Caki2 (cell line): ENCODE measurements around the gene KLF16. TPM values are rescaled to one million over a fixed set of nuclear protein-coding genes. Genes with fewer than 3 reads are reported as not detected.
"Not testable (repeated sequence)": the region's sequence is repeated elsewhere in the genome, so short reads cannot be mapped to it uniquely, and the experiment has no call there.

ENCODE experiments used
- DNase-seq: peaks from one replicate; pipeline ENCODE4 v3.0.0-alpha.2; 2015; ENCODE audit warnings: low read depth
- in situ Hi-C: cut with HindIII; loops from 2 replicates; pipeline ENCODE4 v1.10.0; 2016; ENCODE audit warnings: low sequenced_read_pairs, low pct_unique_long_range_greater_than_20kb, mixed read lengths
- total RNA-seq: library from RNA; depleted of rRNA; stranded (reverse); fragments of >200 nt; shearing (Covaris generic); gene quantifications from 2 replicates; pipeline ENCODE4 v1.2.3, GENCODE V29; 2014; ENCODE audit warnings: low replicate concordance

The KLF16 gene
- total RNA-seq, 1 experiment from 2014 or later: 9.6 TPM

GRCh38 chr19:1885398-1886119, 22.2 kb upstream of the KLF16 start, which contains the start of gene ABHD17A:
Gene ABHD17A, minus strand, starts transcription at chr19:1885496. Its CDS starts 3,930 bp downstream, at chr19:1881566.
- in situ Hi-C loops: not testable (repeated sequence)
- DNase-seq: peak; percentile 75

- DNase-seq: no peak
- in situ Hi-C loops: no loop called here
These were observed 21.4 kb upstream of the KLF16 start for GRCh38 chr19:1884719-1885334.

GRCh38 chr19:1884291-1884718, 20.9 kb upstream of the KLF16 start:
- in situ Hi-C loops: no loop called here
- DNase-seq: no peak

DNA sequence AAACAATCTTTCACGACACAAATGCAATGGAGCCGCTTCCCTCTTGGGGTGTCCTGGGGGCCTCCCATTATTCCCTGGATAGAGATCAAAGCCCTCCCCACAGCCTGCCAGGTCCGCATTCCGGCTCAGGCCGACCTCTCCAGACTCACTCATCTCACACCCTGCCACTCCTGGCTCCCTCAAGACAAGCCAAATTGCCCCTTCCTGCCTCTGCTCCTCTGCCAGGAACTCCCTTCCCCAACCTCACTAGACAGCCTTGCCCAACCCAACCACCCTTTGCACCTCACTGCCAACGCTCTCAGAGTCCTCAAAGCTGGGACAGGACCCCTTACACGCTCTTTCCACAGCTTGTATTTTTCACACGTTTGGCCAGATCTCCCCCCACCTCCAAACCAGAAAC, 20.4 kb upstream of the KLF16 start:
- in situ Hi-C loops: no loop called here
- DNase-seq: no peak

- in situ Hi-C loops: no loop called here
- no peak for DNase-seq
These were observed 19.7 kb upstream of the KLF16 start for GRCh38 chr19:1882786-1883692.

DNA sequence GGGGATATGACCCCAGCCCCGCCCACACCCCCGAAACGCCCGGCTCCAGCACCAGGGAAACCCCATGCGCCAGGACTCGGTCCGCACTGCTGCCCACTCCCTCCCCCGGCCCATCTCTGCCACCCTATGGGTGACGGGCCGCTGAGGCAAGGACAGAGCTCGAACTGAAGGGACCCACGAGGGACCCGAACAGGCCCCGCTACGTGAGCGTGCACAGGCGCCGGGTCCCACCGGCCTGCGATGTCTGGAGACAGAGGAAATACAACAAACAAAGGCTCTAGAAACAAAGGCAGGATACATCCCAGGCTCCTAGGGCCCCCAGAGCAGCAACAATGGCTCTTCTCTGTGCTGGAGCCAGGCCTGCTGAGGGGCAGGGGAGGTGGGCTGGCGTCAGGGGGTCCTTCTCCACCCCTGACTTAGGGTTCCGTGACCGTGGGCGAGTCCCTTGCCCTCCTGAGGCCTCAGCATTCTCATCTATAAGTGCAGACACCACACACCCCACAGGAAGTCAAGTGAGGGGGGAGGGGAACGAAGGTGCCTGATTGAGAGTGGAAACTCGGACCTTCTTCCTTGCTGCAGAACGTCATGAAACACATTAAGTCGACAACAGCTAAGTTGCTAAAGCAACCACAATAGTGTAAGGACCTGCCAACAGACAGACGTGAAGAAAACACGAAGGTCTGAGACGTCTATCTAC, 18.9 kb upstream of the KLF16 start:
- in situ Hi-C loops: no loop called here
- DNase-seq: no peak

- in situ Hi-C loops, DNase-seq: not testable (repeated sequence)
These were observed 18.2 kb upstream of the KLF16 start for GRCh38 chr19:1881393-1882088.

DNA sequence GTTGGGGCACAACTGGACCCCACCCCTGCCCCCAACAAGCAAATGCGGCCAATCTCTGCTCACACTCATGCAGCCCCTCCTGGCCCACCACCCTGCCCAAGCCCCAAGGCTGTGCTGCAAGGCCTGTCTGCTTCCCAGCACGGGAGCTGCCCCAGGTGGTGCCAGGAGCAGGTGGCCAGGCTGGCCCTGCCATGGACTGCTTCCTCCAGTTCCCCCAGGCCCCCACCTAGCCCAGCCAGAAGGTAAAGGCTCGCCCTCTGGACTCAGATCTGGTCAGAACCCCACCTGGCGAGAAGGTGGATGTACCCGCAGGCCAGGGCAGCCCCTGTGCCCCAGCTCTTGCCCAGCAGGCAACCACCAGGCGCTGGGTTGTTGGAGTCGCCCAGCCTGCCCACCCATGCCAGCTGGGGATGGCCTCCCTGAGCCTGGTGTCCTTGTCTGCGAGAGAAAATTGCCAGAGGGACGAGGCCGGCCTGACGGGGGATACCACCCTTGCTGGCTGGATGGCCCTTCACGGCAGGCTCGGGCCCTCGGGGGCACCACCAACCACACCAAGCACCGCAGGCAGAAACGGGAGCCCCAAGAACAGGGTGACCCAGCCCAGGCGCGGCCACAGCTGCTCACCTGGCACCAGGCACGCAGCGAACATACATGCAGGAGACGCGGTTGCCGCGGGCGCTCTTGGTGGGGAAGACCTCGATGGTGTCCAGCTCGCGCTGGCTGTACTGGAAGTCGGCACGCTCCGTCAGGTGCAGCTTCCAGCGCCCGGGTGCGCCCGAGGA, 17.4 kb upstream of the KLF16 start:
- DNase-seq: no peak
- in situ Hi-C loops: no loop called here

- in situ Hi-C loops, DNase-seq: not testable (repeated sequence)
These were observed 16.6 kb upstream of the KLF16 start for GRCh38 chr19:1879982-1880381.

GRCh38 chr19:1878583-1878982, 15.2 kb upstream of the KLF16 start:
- DNase-seq, in situ Hi-C loops: not testable (repeated sequence)

- DNase-seq, in situ Hi-C loops: not testable (repeated sequence)
These were observed 13.9 kb upstream of the KLF16 start for GRCh38 chr19:1877280-1877660.

DNA sequence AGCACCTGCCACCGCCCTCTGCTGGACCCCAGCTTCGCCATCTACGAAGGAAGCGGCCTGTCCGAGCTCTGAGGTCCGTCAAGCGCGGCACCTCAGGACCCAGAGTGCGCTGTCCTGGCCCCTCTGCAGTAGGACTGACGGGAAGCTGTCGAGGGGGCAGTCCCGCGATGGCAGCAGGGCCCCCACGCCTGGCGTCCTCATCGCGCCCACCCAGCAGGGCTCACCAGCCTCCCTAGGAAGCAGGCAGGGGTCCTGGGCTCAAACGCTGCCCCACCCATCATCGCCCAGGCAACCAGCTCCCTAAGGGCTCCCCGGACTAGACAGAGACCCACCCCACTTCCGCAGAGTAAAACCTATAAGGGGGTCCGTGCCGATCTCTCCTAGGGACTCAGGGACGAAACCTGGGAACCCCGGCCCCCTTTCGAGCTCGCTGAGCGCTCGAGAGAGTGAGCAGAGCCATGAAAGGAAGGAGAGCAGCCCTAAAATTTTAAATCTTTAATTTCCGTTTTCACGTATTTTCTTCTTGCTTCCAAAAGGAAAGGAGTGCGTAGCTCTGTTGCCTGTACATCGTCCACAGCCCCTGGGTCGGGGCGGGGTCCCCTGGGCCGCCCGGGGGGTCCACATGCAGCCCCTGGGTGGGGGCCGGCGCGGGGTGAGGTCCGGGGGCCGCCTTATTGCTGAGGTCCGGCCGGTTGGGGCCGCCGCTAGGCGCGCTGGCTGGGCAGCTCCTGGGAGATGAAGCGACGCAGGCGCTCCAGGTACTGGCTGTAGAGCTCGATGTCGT, 13.3 kb upstream of the KLF16 start:
- DNase-seq, in situ Hi-C loops: not testable (repeated sequence)

- in situ Hi-C loops: no loop called here
- peak; percentile 72 for DNase-seq
These were observed 12.5 kb upstream of the KLF16 start for GRCh38 chr19:1875646-1876495.

- in situ Hi-C loops, DNase-seq: not testable (repeated sequence)
These were observed 11.9 kb upstream of the KLF16 start for GRCh38 chr19:1875265-1875645.

GRCh38 chr19:1874554-1875185, 11.3 kb upstream of the KLF16 start:
- in situ Hi-C loops: no loop called here
- DNase-seq: no peak
